Caco-2 (cell line): ENCODE results near the gene RMRP. TPM values are rescaled to one million over a fixed set of nuclear protein-coding genes. Genes with fewer than 3 reads are reported as not detected.

Experiments used
- BruUV-seq: library from RNA; stranded (reverse); fragments of 400-500 nt; replicated peaks from 2 replicates; lab custom pipeline; 2021; lab: Mats Ljungman, UMichigan
- CTCF ChIA-PET: fragments of 300-600 bp; sonication (Branson Sonifier 250); formaldehyde crosslinking; loops from one replicate; lab custom pipeline; 2022; ENCODE audit warnings: antibody characterized with exemption; lab: Charles Lee
- POLR2A ChIA-PET: fragments of 300-600 bp; sonication (Branson Sonifier 250); formaldehyde crosslinking; loops from one replicate; lab custom pipeline; 2022; ENCODE audit warnings: antibody characterized with exemption; lab: Charles Lee
- DNase-seq, 2 experiments: peaks; one replicate each; pipeline versions ENCODE4 v3.0.0 to v3.0.0-alpha.2; 2020 to 2022
- H3K27me3 ChIP-seq: replicated peaks from 2 replicates; pipeline ENCODE4 v1.6.0; 2011; ENCODE audit warnings: low read length; ENCODE audit not compliant: control insufficient read depth, insufficient read depth
- H3K36me3 ChIP-seq: 2 replicates; pipeline ENCODE4 v1.5.1; 2011; ENCODE audit warnings: low read length; ENCODE audit not compliant: control insufficient read depth, insufficient read depth
- H3K4me1 ChIP-seq: fragments of 250-450 bp; sonication (Bioruptor Pico); 2 replicates; pipeline ENCODE4 v1.5.1; 2020; ENCODE audit warnings: mild to moderate bottlenecking
- H3K4me3 ChIP-seq: 2 replicates; pipeline ENCODE4 v1.5.1; 2011; ENCODE audit warnings: low read depth, mild to moderate bottlenecking, control low read depth, low read length
- H3K9me3 ChIP-seq: fragments of 250-450 bp; sonication (Bioruptor Pico); 2 replicates; pipeline ENCODE4 v1.5.1; 2020; ENCODE audit warnings: mild to moderate bottlenecking, moderate library complexity
- H3K27ac Mint-ChIP-seq: one replicate; pipeline ENCODE4 v1.8.0; 2022; ENCODE audit warnings: mixed read lengths; ENCODE audit not compliant: unreplicated experiment
- H3K27me3 Mint-ChIP-seq: one replicate; pipeline ENCODE4 v1.8.0; 2022; ENCODE audit warnings: mixed read lengths; ENCODE audit not compliant: insufficient read depth, unreplicated experiment
- H3K36me3 Mint-ChIP-seq: one replicate; pipeline ENCODE4 v1.8.0; 2022; ENCODE audit warnings: mild to moderate bottlenecking, mixed read lengths; ENCODE audit not compliant: insufficient read depth, unreplicated experiment
- H3K4me1 Mint-ChIP-seq: one replicate; pipeline ENCODE4 v1.8.0; 2022; ENCODE audit warnings: low read depth, mixed read lengths; ENCODE audit not compliant: unreplicated experiment
- H3K4me3 Mint-ChIP-seq: one replicate; pipeline ENCODE4 v1.8.0; 2022; ENCODE audit warnings: mild to moderate bottlenecking, moderate library complexity, mixed read lengths; ENCODE audit not compliant: unreplicated experiment
- H3K9me3 Mint-ChIP-seq: one replicate; pipeline ENCODE4 v1.8.0; 2022; ENCODE audit warnings: mixed read lengths; ENCODE audit not compliant: unreplicated experiment
- intact Hi-C: fragments of 100-400 bp; cut with micrococcal nuclease; formaldehyde crosslinking; loops from one replicate; pipeline ENCODE4 v1.10.0; 2022; ENCODE audit not compliant: unreplicated experiment
- total RNA-seq: library from RNA; stranded (reverse); gene quantifications from 2 replicates; pipeline ENCODE4 v1.2.3, GENCODE V29; 2022
- TF ChIP-seq, protein P1 (sequence below), 2 experiments: fragments of 200-600 bp in 1 of 2; IDR thresholded peaks; 1 replicate in 1 of 2; 2 replicates in 1 of 2; pipeline versions ENCODE4 v1.5.1 to v1.8.0; 2011 to 2022; ENCODE audit warnings: antibody characterized with exemption in 1 of 2, control low read depth in 1 of 2, inconsistent platforms in 1 of 2, low read depth in 1 of 2, low read length in 1 of 2, mild to moderate bottlenecking in 1 of 2, moderate library complexity in 1 of 2; ENCODE audit not compliant: insufficient read depth in 1 of 2, severe bottlenecking in 1 of 2, unreplicated experiment in 1 of 2

RMRP gene
- total RNA-seq, 1 experiment from 2014 or later, result 10,161 TPM

DNA sequence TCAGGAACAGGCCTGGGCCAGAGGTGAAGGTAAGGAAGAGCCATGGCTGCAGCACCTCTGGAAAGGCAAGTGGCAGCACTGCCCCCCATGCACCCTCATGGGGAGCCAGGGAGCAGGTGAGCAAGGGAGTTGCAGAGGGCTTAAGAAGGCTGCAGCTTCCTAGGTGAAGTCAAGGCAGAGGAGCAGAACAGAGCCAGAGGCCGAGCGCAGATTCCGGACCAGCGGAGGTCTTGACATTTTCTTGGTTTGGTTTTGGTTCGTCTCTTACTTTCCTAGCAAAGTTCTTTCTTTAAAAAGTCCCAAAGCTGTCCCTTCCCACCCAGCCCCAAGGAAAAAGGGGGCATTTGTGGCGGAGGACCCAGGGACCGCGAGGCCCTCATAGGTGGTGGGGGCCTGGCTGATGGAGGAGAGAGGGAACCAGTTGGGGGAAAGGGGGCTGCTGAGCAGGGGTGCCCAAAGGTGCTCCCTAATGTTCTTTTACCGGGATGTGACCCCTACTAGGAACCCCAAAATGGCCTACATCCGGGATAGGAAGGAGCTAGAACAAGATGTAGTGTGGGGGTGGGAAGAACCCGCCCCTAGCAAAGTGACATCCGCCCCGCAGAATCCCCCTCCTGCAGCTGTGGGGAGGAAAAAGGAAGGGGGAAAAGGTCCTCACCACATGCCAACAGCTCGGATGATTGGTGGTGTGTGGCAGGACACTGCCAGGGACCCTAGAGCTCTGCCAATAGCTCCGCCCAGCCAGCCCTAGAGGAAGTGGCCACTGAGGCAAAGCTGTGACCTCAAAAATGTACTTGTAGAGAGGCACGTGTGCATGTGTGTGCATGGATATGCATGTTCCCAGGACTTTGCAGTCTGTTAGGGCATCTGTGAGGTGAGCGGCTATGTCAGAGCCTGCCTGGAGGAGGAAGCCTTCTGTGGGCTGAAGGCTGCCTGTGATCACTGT is 38.7 kb downstream of the RMRP start:
- peaks cover 12% of the 10 kb centered on the region for H3K27me3 Mint-ChIP-seq
- ChIA-PET POLR2A (no interaction called here), CTCF (interaction anchor here (0.9 kb wide), 1 partner anchor 8 kb away, joined by 4 read pairs; no protein-coding TSS in a partner anchor)
- no peaks in the 10 kb centered on the region for H3K27me3 ChIP-seq
- TF ChIP-seq, protein P1, sequence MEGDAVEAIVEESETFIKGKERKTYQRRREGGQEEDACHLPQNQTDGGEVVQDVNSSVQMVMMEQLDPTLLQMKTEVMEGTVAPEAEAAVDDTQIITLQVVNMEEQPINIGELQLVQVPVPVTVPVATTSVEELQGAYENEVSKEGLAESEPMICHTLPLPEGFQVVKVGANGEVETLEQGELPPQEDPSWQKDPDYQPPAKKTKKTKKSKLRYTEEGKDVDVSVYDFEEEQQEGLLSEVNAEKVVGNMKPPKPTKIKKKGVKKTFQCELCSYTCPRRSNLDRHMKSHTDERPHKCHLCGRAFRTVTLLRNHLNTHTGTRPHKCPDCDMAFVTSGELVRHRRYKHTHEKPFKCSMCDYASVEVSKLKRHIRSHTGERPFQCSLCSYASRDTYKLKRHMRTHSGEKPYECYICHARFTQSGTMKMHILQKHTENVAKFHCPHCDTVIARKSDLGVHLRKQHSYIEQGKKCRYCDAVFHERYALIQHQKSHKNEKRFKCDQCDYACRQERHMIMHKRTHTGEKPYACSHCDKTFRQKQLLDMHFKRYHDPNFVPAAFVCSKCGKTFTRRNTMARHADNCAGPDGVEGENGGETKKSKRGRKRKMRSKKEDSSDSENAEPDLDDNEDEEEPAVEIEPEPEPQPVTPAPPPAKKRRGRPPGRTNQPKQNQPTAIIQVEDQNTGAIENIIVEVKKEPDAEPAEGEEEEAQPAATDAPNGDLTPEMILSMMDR (IDR thresholded peaks at IDR 0.05; ENCODE audit: insufficient read depth in 1 of 2, low read depth in 1 of 2, low read length in 1 of 2, severe bottlenecking in 1 of 2, unreplicated experiment in 1 of 2), result no peak
- no peaks in the 10 kb centered on the region for H3K36me3 ChIP-seq
- no peak overlapping the region for H3K27ac Mint-ChIP-seq
- H3K4me3 ChIP-seq, result no peak overlapping the region
- H3K9me3 Mint-ChIP-seq, result no peaks in the 10 kb centered on the region
- H3K4me1 ChIP-seq, result no peaks in the 10 kb centered on the region
- no peaks in the 10 kb centered on the region for H3K36me3 Mint-ChIP-seq
- no peak for DNase-seq
- intact Hi-C loops, result no loop called here
- BruUV-seq, result no TSS peak
- no peaks in the 10 kb centered on the region for H3K9me3 ChIP-seq
- no peak overlapping the region for H3K4me3 Mint-ChIP-seq
- peaks cover 5% of the 10 kb centered on the region for H3K4me1 Mint-ChIP-seq

DNA sequence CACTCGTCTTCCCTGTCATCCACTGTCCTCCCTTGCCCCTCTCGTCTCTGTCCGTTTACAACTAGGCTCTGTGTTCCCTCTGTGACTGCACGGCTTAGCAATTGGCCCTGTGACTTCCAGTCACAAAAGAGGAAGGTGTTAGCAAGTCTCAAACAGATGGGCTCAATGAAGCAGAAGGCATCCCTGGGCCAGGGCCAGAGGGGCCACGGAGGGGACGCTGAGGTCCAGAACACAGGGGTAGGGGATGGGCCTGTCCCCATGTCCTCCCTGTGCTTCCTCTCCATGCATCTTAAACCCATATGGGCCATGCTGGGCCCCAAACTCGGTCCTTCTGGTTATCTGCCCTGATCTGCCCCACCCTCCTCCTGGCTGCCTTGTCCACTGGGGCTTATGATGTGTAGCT is 39.5 kb downstream of the RMRP start, which contains the start of gene CD72:
TSS of gene CD72 (minus strand) at position 89 of the 403 bp plus-strand sequence. CDS start 110 bp downstream, outside the sequence.
- intact Hi-C loops, result no loop called here
- Mint-ChIP-seq H3K4me1 (peaks cover 5% of the 10 kb centered on the region), H3K27ac (no peak within 1 kb of the TSS), H3K36me3 (no peaks in the 10 kb centered on the region), H3K4me3 (peak within 1 kb of the TSS; percentile 60), H3K9me3 (no peaks in the 10 kb centered on the region), H3K27me3 (peaks cover 13% of the 10 kb centered on the region)
- CTCF ChIA-PET, result interaction anchor here (0.6 kb wide), 1 partner anchor 57 kb away, joined by 6 read pairs; no protein-coding TSS in a partner anchor
- DNase-seq, result no peak
- no peaks in the 10 kb centered on the region for H3K36me3 ChIP-seq
- POLR2A ChIA-PET, result no interaction called here
- no peaks in the 10 kb centered on the region for H3K27me3 ChIP-seq
- no peaks in the 10 kb centered on the region for H3K4me1 ChIP-seq
- BruUV-seq, result no TSS peak
- H3K4me3 ChIP-seq, result no peak within 1 kb of the TSS
- no peaks in the 10 kb centered on the region for H3K9me3 ChIP-seq
- TF ChIP-seq, protein P1 (IDR thresholded peaks at IDR 0.05; ENCODE audit: insufficient read depth in 1 of 2, low read depth in 1 of 2, low read length in 1 of 2, severe bottlenecking in 1 of 2, unreplicated experiment in 1 of 2), result no peak

- no peaks in the 10 kb centered on the region for H3K4me1 ChIP-seq
- Mint-ChIP-seq H3K4me3 (peak overlapping the region; percentile 60), H3K27ac (no peak overlapping the region), H3K9me3 (no peaks in the 10 kb centered on the region), H3K4me1 (peaks cover 5% of the 10 kb centered on the region), H3K27me3 (peaks cover 13% of the 10 kb centered on the region), H3K36me3 (no peaks in the 10 kb centered on the region)
- intact Hi-C loops, result no loop called here
- no peaks in the 10 kb centered on the region for H3K36me3 ChIP-seq
- CTCF ChIA-PET, result interaction anchor here (0.6 kb wide), 1 partner anchor 58 kb away, joined by 6 read pairs; no protein-coding TSS in a partner anchor
- BruUV-seq, result no TSS peak
- TF ChIP-seq, protein P1 (IDR thresholded peaks at IDR 0.05; ENCODE audit: insufficient read depth in 1 of 2, low read depth in 1 of 2, low read length in 1 of 2, severe bottlenecking in 1 of 2, unreplicated experiment in 1 of 2), result no peak
- no peak for DNase-seq
- no peaks in the 10 kb centered on the region for H3K27me3 ChIP-seq
- H3K4me3 ChIP-seq, result no peak overlapping the region
- no peaks in the 10 kb centered on the region for H3K9me3 ChIP-seq
- POLR2A ChIA-PET, result interaction anchor here (0.8 kb wide), 1 partner anchor 30 kb away, joined by 4 read pairs; no protein-coding TSS in a partner anchor
Measured at GRCh38 chr9:35617548-35617947, 40.3 kb downstream of the RMRP start.
